Measurements from ENCODE around the gene PLEKHH2.
"Not testable (repeated sequence)": the region's sequence is repeated elsewhere in the genome, so short reads cannot be mapped to it uniquely, and the experiment has no call there.

PLEKHH2 gene

GRCh38 chr2:43637030-43637803, at the start of gene PLEKHH2:
TSS of gene PLEKHH2 (plus strand) at chr2:43637260. CDS start at chr2:43644674, 7,414 bp downstream.
- Histone ChIP-seq H3K9me3 (ENCODE audit: low read length) (peaks cover 7% of the 10 kb centered on the region), H2AFZ (ENCODE audit: low read depth, low read length) (peak within 1 kb of the TSS; percentile 86), H3K4me1 (ENCODE audit: insufficient read depth, low read length) (no peaks in the 10 kb centered on the region), H3K27me3 (ENCODE audit: insufficient read depth, low read length) (peaks cover 26% of the 10 kb centered on the region), H3K4me3 (ENCODE audit: low read length) (peak within 1 kb of the TSS; percentile 48), H3K36me3 (ENCODE audit: insufficient read depth, low read length) (no peaks in the 10 kb centered on the region)

GRCh38 chr2:43592443-43592842, 44.6 kb upstream of the PLEKHH2 start:
- H2AFZ ChIP-seq (ENCODE audit: low read depth, low read length): no peak overlapping the region
- peaks cover 9% of the 10 kb centered on the region for H3K4me1 ChIP-seq (ENCODE audit: insufficient read depth, low read length)
- no peaks in the 10 kb centered on the region for H3K9me3 ChIP-seq (ENCODE audit: low read length)
- H3K36me3 ChIP-seq (ENCODE audit: insufficient read depth, low read length): peaks cover 15% of the 10 kb centered on the region
- H3K27me3 ChIP-seq (ENCODE audit: insufficient read depth, low read length): no peaks in the 10 kb centered on the region
- H3K4me3 ChIP-seq (ENCODE audit: low read length): no peak overlapping the region

- Histone ChIP-seq H2AFZ (ENCODE audit: low read depth, low read length) (no peak overlapping the region), H3K4me1 (ENCODE audit: insufficient read depth, low read length) (peaks cover 9% of the 10 kb centered on the region), H3K36me3 (ENCODE audit: insufficient read depth, low read length) (peaks cover 10% of the 10 kb centered on the region), H3K27me3 (ENCODE audit: insufficient read depth, low read length) (no peaks in the 10 kb centered on the region), H3K4me3 (ENCODE audit: low read length) (no peak overlapping the region), H3K9me3 (ENCODE audit: low read length) (no peaks in the 10 kb centered on the region)
Observed at GRCh38 chr2:43593254-43593653, 43.8 kb upstream of the PLEKHH2 start.

GRCh38 chr2:43594875-43595274, 42.2 kb upstream of the PLEKHH2 start:
- Histone ChIP-seq H3K27me3 (ENCODE audit: insufficient read depth, low read length) (no peaks in the 10 kb centered on the region), H2AFZ (ENCODE audit: low read depth, low read length) (no peak overlapping the region), H3K4me3 (ENCODE audit: low read length) (peak overlapping the region; percentile 61), H3K4me1 (ENCODE audit: insufficient read depth, low read length) (peaks cover 9% of the 10 kb centered on the region), H3K36me3 (ENCODE audit: insufficient read depth, low read length) (peaks cover 3% of the 10 kb centered on the region), H3K9me3 (ENCODE audit: low read length) (no peaks in the 10 kb centered on the region)

GRCh38 chr2:43595603-43596412, 41.3 kb upstream of the PLEKHH2 start, which contains the start of gene THADA:
TSS of gene THADA (minus strand) at chr2:43596038. CDS start at chr2:43592392, 3,646 bp downstream.
- no peaks in the 10 kb centered on the region for H3K27me3 ChIP-seq (ENCODE audit: insufficient read depth, low read length)
- peaks cover 3% of the 10 kb centered on the region for H3K36me3 ChIP-seq (ENCODE audit: insufficient read depth, low read length)
- H2AFZ ChIP-seq (ENCODE audit: low read depth, low read length): peak within 1 kb of the TSS; percentile 71
- no peaks in the 10 kb centered on the region for H3K9me3 ChIP-seq (ENCODE audit: low read length)
- H3K4me1 ChIP-seq (ENCODE audit: insufficient read depth, low read length): peaks cover 9% of the 10 kb centered on the region
- peak within 1 kb of the TSS; percentile 61 for H3K4me3 ChIP-seq (ENCODE audit: low read length)

GRCh38 chr2:43600596-43600995, 36.5 kb upstream of the PLEKHH2 start:
- H3K27me3 ChIP-seq (ENCODE audit: insufficient read depth, low read length); H2AFZ ChIP-seq (ENCODE audit: low read depth, low read length); H3K36me3 ChIP-seq (ENCODE audit: insufficient read depth, low read length); H3K4me1 ChIP-seq (ENCODE audit: insufficient read depth, low read length); H3K9me3 ChIP-seq (ENCODE audit: low read length); H3K4me3 ChIP-seq (ENCODE audit: low read length): not testable (repeated sequence)

GRCh38 chr2:43604674-43605073, 32.4 kb upstream of the PLEKHH2 start:
- no peak overlapping the region for H2AFZ ChIP-seq (ENCODE audit: low read depth, low read length)

GRCh38 chr2:43605079-43605655, 31.9 kb upstream of the PLEKHH2 start:
- no peak overlapping the region for H2AFZ ChIP-seq (ENCODE audit: low read depth, low read length)
- H3K4me3 ChIP-seq (ENCODE audit: low read length): no peak overlapping the region
- H3K27me3 ChIP-seq (ENCODE audit: insufficient read depth, low read length): no peaks in the 10 kb centered on the region
- no peaks in the 10 kb centered on the region for H3K4me1 ChIP-seq (ENCODE audit: insufficient read depth, low read length)
- H3K9me3 ChIP-seq (ENCODE audit: low read length): no peaks in the 10 kb centered on the region
- H3K36me3 ChIP-seq (ENCODE audit: insufficient read depth, low read length): no peaks in the 10 kb centered on the region

More at GRCh38 chr2:43604674-43605073, 32.4 kb upstream of the PLEKHH2 start:
- H3K27me3 ChIP-seq (ENCODE audit: insufficient read depth, low read length): no peaks in the 10 kb centered on the region
- H3K9me3 ChIP-seq (ENCODE audit: low read length): no peaks in the 10 kb centered on the region
- no peaks in the 10 kb centered on the region for H3K4me1 ChIP-seq (ENCODE audit: insufficient read depth, low read length)
- H3K36me3 ChIP-seq (ENCODE audit: insufficient read depth, low read length): no peaks in the 10 kb centered on the region
- no peak overlapping the region for H3K4me3 ChIP-seq (ENCODE audit: low read length)

GRCh38 chr2:43605851-43606250, 31.2 kb upstream of the PLEKHH2 start:
- Histone ChIP-seq H2AFZ (ENCODE audit: low read depth, low read length) (no peak overlapping the region), H3K4me1 (ENCODE audit: insufficient read depth, low read length) (no peaks in the 10 kb centered on the region), H3K4me3 (ENCODE audit: low read length) (no peak overlapping the region), H3K9me3 (ENCODE audit: low read length) (no peaks in the 10 kb centered on the region), H3K36me3 (ENCODE audit: insufficient read depth, low read length) (no peaks in the 10 kb centered on the region), H3K27me3 (ENCODE audit: insufficient read depth, low read length) (no peaks in the 10 kb centered on the region)

GRCh38 chr2:43609290-43609918, 27.7 kb upstream of the PLEKHH2 start:
- Histone ChIP-seq H3K9me3 (ENCODE audit: low read length) (no peaks in the 10 kb centered on the region), H2AFZ (ENCODE audit: low read depth, low read length) (no peak overlapping the region), H3K4me1 (ENCODE audit: insufficient read depth, low read length) (no peaks in the 10 kb centered on the region), H3K36me3 (ENCODE audit: insufficient read depth, low read length) (no peaks in the 10 kb centered on the region), H3K27me3 (ENCODE audit: insufficient read depth, low read length) (no peaks in the 10 kb centered on the region), H3K4me3 (ENCODE audit: low read length) (no peak overlapping the region)

- Histone ChIP-seq H3K36me3 (ENCODE audit: insufficient read depth, low read length) (no peaks in the 10 kb centered on the region), H3K27me3 (ENCODE audit: insufficient read depth, low read length) (no peaks in the 10 kb centered on the region), H3K9me3 (ENCODE audit: low read length) (no peaks in the 10 kb centered on the region), H3K4me1 (ENCODE audit: insufficient read depth, low read length) (no peaks in the 10 kb centered on the region), H2AFZ (ENCODE audit: low read depth, low read length) (no peak overlapping the region), H3K4me3 (ENCODE audit: low read length) (no peak overlapping the region)
Observed at GRCh38 chr2:43610361-43610760, 26.7 kb upstream of the PLEKHH2 start.

GRCh38 chr2:43611987-43612894, 24.8 kb upstream of the PLEKHH2 start:
- Histone ChIP-seq H3K9me3 (ENCODE audit: low read length) (no peaks in the 10 kb centered on the region), H3K36me3 (ENCODE audit: insufficient read depth, low read length) (no peaks in the 10 kb centered on the region), H2AFZ (ENCODE audit: low read depth, low read length) (no peak overlapping the region), H3K4me1 (ENCODE audit: insufficient read depth, low read length) (no peaks in the 10 kb centered on the region), H3K4me3 (ENCODE audit: low read length) (no peak overlapping the region), H3K27me3 (ENCODE audit: insufficient read depth, low read length) (no peaks in the 10 kb centered on the region)
